Osteocyte (in vitro differentiated cells): ENCODE results near the gene PARS2. TPM values are rescaled to one million over a fixed set of nuclear protein-coding genes. Genes with fewer than 3 reads are reported as not detected.

Experiments used
- DNase-seq: peaks from one replicate; pipeline ENCODE4 v3.0.0; 2021; ENCODE audit warnings: mixed read lengths; ENCODE audit not compliant: unreplicated experiment; ENCODE audit errors: extremely low spot score
- H3K27ac Mint-ChIP-seq: one replicate; pipeline ENCODE4 v1.8.0; 2021; ENCODE audit warnings: mild to moderate bottlenecking, mixed read lengths; ENCODE audit not compliant: unreplicated experiment
- H3K27me3 Mint-ChIP-seq: one replicate; pipeline ENCODE4 v1.8.0; 2021; ENCODE audit warnings: mixed read lengths; ENCODE audit not compliant: unreplicated experiment
- H3K36me3 Mint-ChIP-seq: one replicate; pipeline ENCODE4 v1.8.0; 2021; ENCODE audit warnings: mixed read lengths; ENCODE audit not compliant: unreplicated experiment
- H3K4me1 Mint-ChIP-seq: one replicate; pipeline ENCODE4 v1.8.0; 2021; ENCODE audit warnings: mixed read lengths; ENCODE audit not compliant: unreplicated experiment
- H3K4me3 Mint-ChIP-seq: one replicate; pipeline ENCODE4 v1.8.0; 2021; ENCODE audit warnings: mild to moderate bottlenecking, moderate library complexity, mixed read lengths; ENCODE audit not compliant: unreplicated experiment
- H3K9me3 Mint-ChIP-seq: one replicate; pipeline ENCODE4 v1.8.0; 2021; ENCODE audit warnings: mixed read lengths; ENCODE audit not compliant: unreplicated experiment
- CTCF ChIP-seq: fragments of 200-600 bp; sonication (generic); IDR thresholded peaks from 2 replicates; pipeline ENCODE4 v1.5.0; 2021; ENCODE audit warnings: antibody characterized with exemption, mild to moderate bottlenecking, moderate library complexity
- total RNA-seq: library from RNA; stranded (reverse); gene quantifications from 2 replicates; pipeline ENCODE4 v1.2.1, GENCODE V29; 2021

Gene PARS2
- total RNA-seq, 1 donor from 2014 or later = 4.4 TPM

GRCh38 chr1:54744696-54745095 lies 19.6 kb downstream of the PARS2 start:
- no peak for TF ChIP-seq CTCF
- peaks cover 17% of the 10 kb centered on the region for H3K36me3 Mint-ChIP-seq

GRCh38 chr1:54743416-54744226 lies 20.7 kb downstream of the PARS2 start:
- Mint-ChIP-seq H3K36me3 (peaks cover 17% of the 10 kb centered on the region), H3K27ac (no peak overlapping the region), H3K27me3 (peaks cover 3% of the 10 kb centered on the region), H3K4me1 (no peaks in the 10 kb centered on the region), H3K4me3 (no peak overlapping the region), H3K9me3 (no peaks in the 10 kb centered on the region)
- no peak for TF ChIP-seq CTCF
- peak; percentile 64 for DNase-seq

More at GRCh38 chr1:54744696-54745095, 19.6 kb downstream of the PARS2 start:
- no peaks in the 10 kb centered on the region for H3K9me3 Mint-ChIP-seq
- H3K4me3 Mint-ChIP-seq = no peak overlapping the region
- H3K27me3 Mint-ChIP-seq = peaks cover 3% of the 10 kb centered on the region
- no peak for DNase-seq
- H3K4me1 Mint-ChIP-seq = no peaks in the 10 kb centered on the region
- H3K27ac Mint-ChIP-seq = no peak overlapping the region

DNA sequence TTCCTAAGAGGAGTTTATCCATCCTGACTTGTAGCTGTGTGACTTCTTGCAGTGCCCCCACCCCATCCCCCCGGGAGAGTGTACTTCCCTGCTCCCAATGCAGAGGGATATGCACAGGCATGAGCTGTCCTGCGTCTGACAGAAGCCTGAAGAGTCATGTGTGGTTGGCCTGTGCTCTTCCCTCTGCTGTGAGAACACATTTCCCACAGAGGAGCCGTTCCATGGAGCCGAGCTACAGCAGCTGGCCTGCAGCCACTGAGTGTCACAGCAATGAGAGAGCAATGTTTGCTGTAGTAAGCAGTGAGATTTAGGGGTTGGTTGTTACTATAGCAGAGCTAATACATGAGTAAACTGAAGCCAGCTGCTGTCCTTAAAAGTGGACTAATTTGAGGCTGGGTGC lies 22.0 kb downstream of the PARS2 start:
- DNase-seq = peak; percentile 53
- Mint-ChIP-seq H3K27me3 (no peaks in the 10 kb centered on the region), H3K9me3 (no peaks in the 10 kb centered on the region), H3K36me3 (peaks cover 27% of the 10 kb centered on the region), H3K27ac (no peak overlapping the region), H3K4me1 (no peaks in the 10 kb centered on the region), H3K4me3 (no peak overlapping the region)
- TF ChIP-seq CTCF = no peak

DNA sequence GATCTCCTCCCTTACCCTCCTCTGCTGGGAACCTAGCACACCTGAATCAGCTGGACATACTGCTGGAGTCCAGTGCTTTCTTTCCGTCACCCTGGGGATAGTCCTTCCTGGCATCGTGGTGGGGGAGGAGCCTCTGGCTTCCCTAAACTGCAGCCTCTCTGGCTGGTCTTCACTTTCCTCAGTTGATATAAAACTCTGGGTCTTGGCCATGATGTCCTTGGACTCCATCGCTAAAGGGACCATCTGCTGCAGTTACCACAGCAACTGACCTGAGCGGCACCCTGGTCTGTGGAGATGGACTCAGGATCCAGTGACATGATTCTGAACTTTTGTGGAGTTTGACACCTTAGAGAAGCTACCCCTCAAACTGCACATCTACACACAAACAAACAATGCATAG lies 22.8 kb downstream of the PARS2 start:
- DNase-seq = peak; percentile 56
- Mint-ChIP-seq H3K9me3 (no peaks in the 10 kb centered on the region), H3K36me3 (peaks cover 34% of the 10 kb centered on the region), H3K27me3 (no peaks in the 10 kb centered on the region), H3K4me3 (no peak overlapping the region), H3K27ac (no peak overlapping the region), H3K4me1 (no peaks in the 10 kb centered on the region)
- no peak for TF ChIP-seq CTCF

- peak; percentile 32 for DNase-seq
- Mint-ChIP-seq H3K27ac (no peak overlapping the region), H3K27me3 (no peaks in the 10 kb centered on the region), H3K9me3 (no peaks in the 10 kb centered on the region), H3K4me3 (no peak overlapping the region), H3K36me3 (peaks cover 50% of the 10 kb centered on the region), H3K4me1 (peaks cover 3% of the 10 kb centered on the region)
- TF ChIP-seq CTCF = no peak
These were observed 26.1 kb downstream of the PARS2 start for GRCh38 chr1:54738244-54738643.
